ENCODE results near the gene CCDC33.

DNA sequence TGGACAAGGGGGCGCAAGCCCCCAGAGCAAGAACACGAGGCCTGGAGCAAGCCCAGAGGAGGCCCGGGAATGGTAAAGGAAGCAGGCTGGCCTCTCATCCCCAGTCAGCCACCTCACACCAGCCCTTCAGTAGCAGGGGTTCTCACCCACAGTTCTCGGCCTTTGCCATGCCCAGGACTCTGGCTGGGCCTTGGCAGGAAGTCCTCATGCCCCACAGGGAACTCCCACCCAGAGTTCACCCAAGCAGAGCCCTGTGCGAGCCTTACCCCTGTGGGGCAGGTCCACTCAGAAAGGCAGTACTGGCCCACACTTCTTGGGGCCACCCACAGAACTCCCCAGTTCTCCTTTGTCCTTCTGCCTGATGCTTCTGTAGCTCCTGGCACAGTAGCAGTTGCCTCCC, 101.0 kb downstream of the CCDC33 start:
- TF ChIP-seq CTCF (IDR thresholded peaks at IDR 0.05; ENCODE audit: low read length): no peak
- TF ChIP-seq EZH2phosphoT487 (IDR thresholded peaks at IDR 0.05; ENCODE audit: low read length): no peak
